Right atrium auricular region (tissue), 2 donors: ENCODE results near the gene ST7. TPM values are rescaled to one million over a fixed set of nuclear protein-coding genes. Genes with fewer than 3 reads are reported as not detected.
"Not testable (repeated sequence)": the region's sequence is repeated elsewhere in the genome, so short reads cannot be mapped to it uniquely, and the experiment has no call there.

Experiments
- DNase-seq: peaks from one replicate; pipeline ENCODE4 v3.0.0-alpha.2; 2019; ENCODE audit warnings: low spot score
- H3K27ac ChIP-seq, 2 donors: fragments of 200-600 bp; sonication (generic); 1 replicate in 1 of 2; 2 replicates in 1 of 2; pipeline ENCODE4 v1.5.1; 2016 to 2019
- H3K27me3 ChIP-seq, 2 donors: fragments of 200-600 bp; sonication (generic); one replicate each; pipeline versions ENCODE4 v1.5.1 to v1.6.0; 2017 to 2019
- H3K36me3 ChIP-seq: fragments of 200-600 bp; sonication (generic); one replicate; pipeline ENCODE4 v1.5.1; 2016
- H3K4me1 ChIP-seq, 2 donors: fragments of 200-600 bp; sonication (generic); one replicate each; pipeline versions ENCODE4 v1.5.1 to v1.6.0; 2017 to 2019
- H3K4me3 ChIP-seq, 2 donors: fragments of 200-600 bp; sonication (generic); 1 replicate in 1 of 2; 2 replicates in 1 of 2; pipeline ENCODE4 v1.5.1; 2017 to 2019; ENCODE audit warnings: mild to moderate bottlenecking in 1 of 2, moderate library complexity in 1 of 2
- H3K9me3 ChIP-seq, 2 donors: fragments of 200-600 bp; sonication (generic); one replicate each; pipeline ENCODE4 v1.5.1; 2019
- CTCF ChIP-seq, 2 donors: fragments of 200-600 bp; sonication (generic); IDR thresholded peaks; one replicate each; pipeline ENCODE4 v1.5.1; 2019; ENCODE audit warnings: antibody characterized with exemption in 2 of 2
- total RNA-seq, 2 donors: library from RNA; depleted of rRNA; stranded (reverse); fragments of >200 nt; gene quantifications; one replicate each; pipeline ENCODE4 v1.1.0, GENCODE V29; 2016

Gene ST7
- total RNA-seq, 2 donors from 2014 or later = 45.4 to 48.1 TPM

GRCh38 chr7:117238472-117238871, 285.2 kb downstream of the ST7 start:
- H3K9me3 ChIP-seq = peaks cover 0 to 4% of the 10 kb centered on the region in 2 donors
- H3K36me3 ChIP-seq = no peaks in the 10 kb centered on the region
- no peak for TF ChIP-seq CTCF (IDR thresholded peaks at IDR 0.05)
- H3K4me1 ChIP-seq = no peaks in the 10 kb centered on the region
- H3K4me3 ChIP-seq = no peak overlapping the region
- no peak overlapping the region for H3K27ac ChIP-seq
- no peaks in the 10 kb centered on the region for H3K27me3 ChIP-seq
- DNase-seq = no peak

GRCh38 chr7:117238937-117239336, 285.6 kb downstream of the ST7 start:
- TF ChIP-seq CTCF (IDR thresholded peaks at IDR 0.05) = no peak
- no peak overlapping the region for H3K27ac ChIP-seq
- H3K36me3 ChIP-seq = no peaks in the 10 kb centered on the region
- DNase-seq = no peak
- H3K4me1 ChIP-seq = no peaks in the 10 kb centered on the region
- H3K9me3 ChIP-seq = peaks cover 0 to 4% of the 10 kb centered on the region in 2 donors
- no peak overlapping the region for H3K4me3 ChIP-seq
- H3K27me3 ChIP-seq = no peaks in the 10 kb centered on the region

- Histone ChIP-seq H3K9me3 (peaks cover 0 to 7% of the 10 kb centered on the region in 2 donors), H3K27ac (no peak overlapping the region), H3K4me3 (no peak overlapping the region), H3K27me3 (no peaks in the 10 kb centered on the region), H3K4me1 (no peaks in the 10 kb centered on the region), H3K36me3 (no peaks in the 10 kb centered on the region)
- DNase-seq = no peak
- TF ChIP-seq CTCF (IDR thresholded peaks at IDR 0.05) = no peak
These were observed 287.8 kb downstream of the ST7 start for GRCh38 chr7:117241088-117241487.

GRCh38 chr7:117243390-117243789, 290.1 kb downstream of the ST7 start:
- Histone ChIP-seq H3K36me3 (no peaks in the 10 kb centered on the region), H3K4me1 (no peaks in the 10 kb centered on the region), H3K9me3 (peaks cover 0 to 7% of the 10 kb centered on the region in 2 donors), H3K27ac (no peak overlapping the region), H3K27me3 (no peaks in the 10 kb centered on the region), H3K4me3 (no peak overlapping the region)
- TF ChIP-seq CTCF (IDR thresholded peaks at IDR 0.05) = no peak
- DNase-seq = no peak

GRCh38 chr7:117245703-117246102, 292.4 kb downstream of the ST7 start:
- not testable (repeated sequence) for H3K27me3 ChIP-seq, DNase-seq, H3K9me3 ChIP-seq, H3K27ac ChIP-seq, H3K36me3 ChIP-seq, H3K4me3 ChIP-seq, H3K4me1 ChIP-seq

- DNase-seq = no peak
- H3K4me1 ChIP-seq = no peaks in the 10 kb centered on the region
- H3K36me3 ChIP-seq = no peaks in the 10 kb centered on the region
- H3K9me3 ChIP-seq = peaks cover 0 to 7% of the 10 kb centered on the region in 2 donors
- no peak overlapping the region for H3K27ac ChIP-seq
- no peak overlapping the region for H3K4me3 ChIP-seq
- TF ChIP-seq CTCF (IDR thresholded peaks at IDR 0.05) = no peak
- no peaks in the 10 kb centered on the region for H3K27me3 ChIP-seq
These were observed 294.5 kb downstream of the ST7 start for GRCh38 chr7:117247809-117248208.
